Left hindlimb (tissue), 1 donor: ENCODE results near the gene FBN3.
"Not testable (repeated sequence)": the region's sequence is repeated elsewhere in the genome, so short reads cannot be mapped to it uniquely, and the experiment has no call there.

Experiments used
- DNase-seq: peaks from one replicate; pipeline ENCODE4 v3.0.0-alpha.2; 2018

Gene FBN3

GRCh38 chr19:8115805-8116396 lies 33.5 kb downstream of the FBN3 start:
- no peak for DNase-seq

GRCh38 chr19:8113017-8113416 lies 36.4 kb downstream of the FBN3 start:
- DNase-seq: no peak

GRCh38 chr19:8111376-8111775 lies 38.0 kb downstream of the FBN3 start:
- DNase-seq: no peak

GRCh38 chr19:8110931-8111330 lies 38.5 kb downstream of the FBN3 start:
- DNase-seq: no peak

DNA sequence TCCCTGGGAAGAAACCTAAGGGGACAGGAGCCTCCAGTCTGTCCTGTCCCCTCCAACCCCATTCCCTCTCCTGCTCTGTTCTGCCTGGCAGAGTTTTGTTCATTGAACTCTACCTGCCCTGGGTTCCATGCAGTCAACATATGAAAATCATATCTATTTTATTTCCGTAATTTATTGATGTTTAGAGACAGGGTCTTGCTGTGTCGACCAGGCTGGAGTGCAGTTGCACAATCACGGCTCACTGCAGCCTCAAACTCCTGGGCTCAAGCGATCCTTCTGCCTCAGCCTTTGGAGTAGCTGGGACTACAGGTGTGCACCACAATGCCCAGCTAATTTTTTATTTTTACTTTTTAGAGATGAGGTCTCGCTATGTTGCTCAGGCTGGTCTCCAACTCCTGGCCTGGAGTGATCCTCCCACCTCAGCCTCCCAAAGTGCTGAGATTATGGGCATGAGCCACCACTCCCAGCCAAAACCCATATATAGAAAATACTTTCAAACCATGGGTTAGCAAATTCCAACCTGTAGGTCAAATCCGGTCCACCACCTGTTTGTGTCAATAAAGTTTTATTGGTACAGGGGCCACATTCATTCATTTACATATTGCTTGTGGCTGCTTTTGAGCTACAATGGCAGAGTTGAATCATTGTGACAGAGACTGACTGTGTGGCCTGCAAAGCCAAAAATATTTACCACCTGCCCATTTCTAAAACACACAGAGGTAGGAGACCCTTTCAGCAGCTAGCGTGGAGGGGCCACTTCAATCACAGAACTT lies 39.3 kb downstream of the FBN3 start:
- DNase-seq: no peak

DNA sequence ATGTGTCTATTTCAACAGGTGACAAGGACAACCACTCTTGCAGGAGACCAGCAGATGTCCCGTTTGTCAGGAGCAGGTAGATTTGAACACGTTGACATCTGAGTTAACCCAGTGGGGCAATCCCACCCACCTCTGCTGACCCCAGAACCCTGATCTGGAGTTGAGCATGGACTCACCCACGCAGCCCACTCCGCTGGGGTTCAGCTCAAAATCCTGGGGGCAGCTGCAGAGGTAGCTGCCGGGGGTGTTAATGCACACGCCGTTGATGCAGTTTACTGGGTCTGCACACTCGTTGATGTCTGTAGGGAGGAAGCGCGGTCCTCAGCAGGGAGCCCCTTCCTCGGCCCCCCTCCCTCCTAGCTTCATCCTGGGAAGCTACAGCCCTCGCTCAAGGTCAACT lies 39.9 kb downstream of the FBN3 start:
- DNase-seq: no peak

DNA sequence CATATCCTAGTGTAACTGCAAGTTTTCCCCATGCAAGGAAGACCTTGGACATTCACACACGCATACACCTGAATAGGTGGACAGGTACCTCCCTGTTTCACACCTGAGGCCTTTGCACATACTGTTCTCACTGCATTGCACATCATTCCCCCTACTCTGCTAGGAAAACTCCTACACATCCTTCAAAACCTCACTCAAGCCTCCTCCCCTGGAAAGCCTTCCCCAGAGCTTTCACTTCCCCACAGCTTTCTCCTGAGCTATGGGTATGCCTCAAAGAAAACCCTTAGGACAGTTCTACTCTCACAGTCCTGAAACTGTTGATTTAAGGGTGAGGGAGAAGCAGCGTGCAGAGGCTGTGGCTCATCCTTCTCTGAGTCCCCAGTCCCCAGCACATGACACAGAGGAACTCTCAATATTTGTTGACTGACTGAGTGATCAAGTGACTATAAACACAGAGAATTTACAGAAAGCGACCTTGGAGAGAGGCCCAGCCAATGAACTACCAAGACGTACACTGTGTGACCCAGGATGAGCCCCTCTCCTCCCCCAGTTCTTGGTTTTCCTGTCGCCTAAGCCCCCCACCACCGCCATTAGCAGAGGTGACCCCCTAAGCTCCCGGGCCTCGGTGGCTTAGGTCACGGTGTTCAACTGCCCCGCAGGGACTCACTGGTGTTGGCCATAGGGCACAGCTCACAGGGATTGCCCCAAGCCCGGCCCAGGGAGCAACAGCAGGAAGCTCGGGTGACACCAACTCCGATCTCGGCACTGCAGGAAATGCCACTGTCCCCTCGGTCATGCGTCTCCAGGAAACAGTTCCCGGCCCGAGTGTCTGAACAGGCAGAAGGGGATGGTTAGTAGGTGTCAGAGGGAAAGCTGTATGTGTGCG lies 40.6 kb downstream of the FBN3 start:
- DNase-seq: no peak

- DNase-seq: no peak
Measured at GRCh38 chr19:8107301-8107903, 42.0 kb downstream of the FBN3 start.

- no peak for DNase-seq
Measured at GRCh38 chr19:8105471-8105870, 43.9 kb downstream of the FBN3 start.

GRCh38 chr19:8101910-8102309 lies 47.5 kb downstream of the FBN3 start:
- DNase-seq: not testable (repeated sequence)

DNA sequence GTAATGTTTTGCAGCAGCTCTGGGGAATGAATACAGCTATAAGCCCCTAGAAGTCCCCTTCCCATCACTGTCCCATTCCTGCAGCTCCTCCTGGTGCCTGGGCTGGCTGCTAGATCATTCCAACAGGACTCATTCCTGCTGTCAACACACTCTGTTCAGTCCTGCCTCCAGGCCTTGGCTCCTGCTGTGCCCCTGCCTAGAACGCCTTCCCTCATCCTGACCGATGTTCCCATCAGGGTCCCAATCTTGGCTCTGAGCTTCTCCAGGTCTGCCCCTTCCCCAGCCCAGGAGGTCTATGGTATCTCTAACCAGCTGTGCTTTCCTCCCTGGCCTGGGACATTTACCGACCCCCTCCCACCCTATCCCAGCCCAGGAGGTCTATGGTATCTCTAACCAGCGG lies 48.1 kb downstream of the FBN3 start:
- DNase-seq: no peak

DNA sequence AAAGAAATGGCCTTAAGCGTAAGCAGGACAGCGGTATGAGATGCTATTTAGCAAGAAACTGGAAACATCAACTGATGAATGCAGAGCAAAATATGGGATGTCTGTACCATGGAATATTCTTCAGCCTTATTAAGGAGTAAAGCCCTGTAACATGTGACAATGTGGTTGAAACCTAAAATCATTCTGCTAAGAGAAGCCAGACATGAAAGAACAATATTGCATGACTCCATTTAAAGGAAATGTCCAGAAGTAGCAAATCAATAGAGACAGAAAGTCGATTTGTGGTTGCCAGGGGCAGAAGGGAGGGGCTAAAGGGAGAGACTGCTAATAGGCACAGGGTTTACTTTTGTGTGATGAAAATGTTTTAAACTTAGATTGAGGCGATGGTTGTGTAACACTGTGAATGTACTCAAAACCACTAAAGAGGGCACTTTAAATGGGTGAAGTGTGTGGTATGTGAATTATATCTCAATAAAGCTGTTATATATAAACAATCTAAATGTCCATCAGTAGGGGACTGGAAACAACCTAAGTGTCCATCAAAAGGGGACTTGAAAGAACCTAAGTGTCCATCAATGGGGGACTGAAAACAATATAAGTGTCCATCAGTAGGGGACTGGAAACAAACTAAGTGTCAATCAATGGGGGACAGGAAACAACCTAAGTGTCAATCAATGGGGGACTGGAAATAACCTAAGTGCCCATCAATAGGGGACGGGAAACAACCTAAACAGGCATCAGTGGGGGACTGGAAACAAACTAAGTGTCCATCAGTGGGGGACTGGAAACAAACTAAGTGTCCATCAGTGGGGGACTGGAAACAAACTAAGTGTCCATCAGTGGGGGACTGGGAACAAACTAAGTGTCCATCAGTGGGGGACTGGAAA lies 51.5 kb downstream of the FBN3 start:
- DNase-seq: no peak

GRCh38 chr19:8097198-8097597 lies 52.2 kb downstream of the FBN3 start:
- DNase-seq: no peak

GRCh38 chr19:8096071-8096470 lies 53.3 kb downstream of the FBN3 start:
- DNase-seq: no peak

GRCh38 chr19:8095354-8095886 lies 54.0 kb downstream of the FBN3 start:
- DNase-seq: no peak

- no peak for DNase-seq
Measured at GRCh38 chr19:8094336-8094735, 55.1 kb downstream of the FBN3 start.

GRCh38 chr19:8093740-8094139 lies 55.7 kb downstream of the FBN3 start:
- DNase-seq: no peak

- DNase-seq: no peak
Measured at GRCh38 chr19:8090950-8091349, 58.4 kb downstream of the FBN3 start.

GRCh38 chr19:8089664-8090601 lies 59.5 kb downstream of the FBN3 start:
- no peak for DNase-seq

GRCh38 chr19:8088752-8089663 lies 60.4 kb downstream of the FBN3 start:
- no peak for DNase-seq
